22Rv1 (cell line): ENCODE data around the gene TCP11.

Experiments used
- H3K27ac ChIP-seq: fragments of 450-650 bp; 2 replicates; pipeline ENCODE4 v1.5.1; 2017
- CTCF ChIP-seq: fragments of 450-650 bp; IDR thresholded peaks from 2 replicates; pipeline ENCODE4 v1.5.1; 2017; ENCODE audit warnings: mild to moderate bottlenecking
- ZFX ChIP-seq: fragments of 450-650 bp; IDR thresholded peaks from 2 replicates; pipeline ENCODE4 v1.6.1; 2017; ENCODE audit warnings: antibody characterized with exemption, borderline replicate concordance

Gene TCP11

DNA sequence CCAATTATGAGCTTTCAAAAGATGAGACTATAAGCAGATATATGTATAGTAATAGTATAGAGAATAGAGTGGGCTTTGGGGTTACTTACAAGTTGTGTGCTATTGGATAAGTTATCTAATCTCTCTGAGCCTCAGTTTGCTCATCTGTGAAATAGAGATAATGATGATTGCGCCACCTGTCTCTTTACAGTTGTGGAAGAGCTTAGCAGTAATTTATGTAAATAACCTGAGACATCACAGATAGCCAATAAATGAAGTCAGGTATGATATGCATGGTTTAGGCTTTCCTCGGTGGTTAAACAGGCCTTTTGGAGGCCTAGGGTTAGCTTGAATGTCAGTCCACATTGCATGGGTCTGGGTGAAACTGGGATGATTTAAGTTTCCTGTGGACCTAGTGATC is 42.8 kb upstream of the TCP11 start:
- no peak for TF ChIP-seq ZFX
- no peak for TF ChIP-seq CTCF
- no peak overlapping the region for H3K27ac ChIP-seq

GRCh38 chr6:35183281-35183680 is 42.1 kb upstream of the TCP11 start:
- TF ChIP-seq CTCF, result no peak
- TF ChIP-seq ZFX, result no peak
- no peak overlapping the region for H3K27ac ChIP-seq

GRCh38 chr6:35181933-35182612 is 40.9 kb upstream of the TCP11 start:
- no peak overlapping the region for H3K27ac ChIP-seq
- TF ChIP-seq CTCF (no peak), ZFX (no peak)

GRCh38 chr6:35181308-35181932 is 40.3 kb upstream of the TCP11 start:
- H3K27ac ChIP-seq, result no peak overlapping the region

DNA sequence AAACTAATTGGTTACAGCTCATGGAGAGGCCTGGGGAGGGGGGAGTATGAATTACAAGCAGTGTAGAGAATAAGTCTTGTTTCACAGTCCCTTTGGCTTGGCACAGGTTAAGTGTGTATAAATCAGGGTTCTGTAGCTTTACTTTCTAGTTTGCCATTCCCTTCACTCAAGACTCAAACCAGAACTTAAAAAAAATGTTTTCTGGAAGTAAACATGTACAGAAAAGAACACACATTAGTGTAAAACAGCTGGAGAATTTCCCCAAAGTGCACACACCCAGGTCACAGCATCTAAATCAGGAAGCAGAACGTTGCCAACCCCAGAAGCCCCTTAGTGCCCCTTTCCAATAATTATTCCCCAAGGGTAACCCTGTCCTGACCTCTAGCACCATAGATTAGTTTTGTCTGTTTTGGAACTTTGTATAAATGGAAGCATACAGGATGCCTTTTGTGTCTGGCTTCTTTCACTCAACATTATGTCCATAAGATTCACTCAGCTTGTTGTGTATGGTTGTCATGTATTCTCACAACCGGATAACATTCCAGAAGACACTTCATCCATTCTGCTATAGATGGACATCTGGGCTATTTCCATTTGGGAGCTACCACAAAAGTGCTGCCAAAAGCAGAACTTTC is 38.9 kb upstream of the TCP11 start:
- no peak for TF ChIP-seq CTCF
- TF ChIP-seq ZFX, result no peak
- no peak overlapping the region for H3K27ac ChIP-seq

More at GRCh38 chr6:35181308-35181932, 40.3 kb upstream of the TCP11 start:
- TF ChIP-seq ZFX (no peak), CTCF (no peak)

- TF ChIP-seq CTCF (no peak), ZFX (no peak)
- H3K27ac ChIP-seq, result no peak overlapping the region
Measured at GRCh38 chr6:35178932-35179832, 38.0 kb upstream of the TCP11 start.
